ENCODE results near the gene MYL6B. TPM values are rescaled to one million over a fixed set of nuclear protein-coding genes. Genes with fewer than 3 reads are reported as not detected.
A peak's percentile ranks its signal among the peaks of the same experiment; 100 is the strongest.
"Not testable (repeated sequence)": the region's sequence is repeated elsewhere in the genome, so short reads cannot be mapped to it uniquely, and the experiment has no call there.

MYL6B gene
- total RNA-seq, 1 experiment from 2014 or later: 71.9 TPM

GRCh38 chr12:56117082-56117706, 35.2 kb upstream of the MYL6B start:
- peaks cover 54% of the 10 kb centered on the region for H3K36me3 ChIP-seq

GRCh38 chr12:56117778-56118687, 34.4 kb upstream of the MYL6B start, which contains the start of gene ZC3H10:
TSS of gene ZC3H10 (plus strand) at chr12:56118266. CDS start at chr12:56120563, 2,297 bp downstream.
- peak within 1 kb of the TSS; percentile 73 for H3K4me3 ChIP-seq
- peak within 1 kb of the TSS; percentile 83 for H3K27ac ChIP-seq
- peaks cover 20% of the 10 kb centered on the region for H3K4me1 ChIP-seq (replicated peaks)
- H3K36me3 ChIP-seq: peaks cover 48% of the 10 kb centered on the region
- no peaks in the 10 kb centered on the region for H3K9me3 ChIP-seq (replicated peaks)
- H3K27me3 ChIP-seq (replicated peaks): no peaks in the 10 kb centered on the region
- DNase-seq (ENCODE audit: low read depth in 1 of 2, low spot score in 2 of 2): peak; percentile 98 to 99

More at GRCh38 chr12:56117082-56117706, 35.2 kb upstream of the MYL6B start:
- Histone ChIP-seq H3K27ac (peak overlapping the region; percentile 83), H3K4me3 (peak overlapping the region; percentile 73), H3K4me1 (replicated peaks) (peaks cover 20% of the 10 kb centered on the region)
- DNase-seq (ENCODE audit: low read depth in 1 of 2, low spot score in 2 of 2); H3K27me3 ChIP-seq (replicated peaks); H3K9me3 ChIP-seq (replicated peaks): not testable (repeated sequence)

- no peaks in the 10 kb centered on the region for H3K27me3 ChIP-seq (replicated peaks)
- H3K4me1 ChIP-seq (replicated peaks): peaks cover 20% of the 10 kb centered on the region
- H3K4me3 ChIP-seq: peak overlapping the region; percentile 73
- H3K9me3 ChIP-seq (replicated peaks): no peaks in the 10 kb centered on the region
- peak overlapping the region; percentile 42 for H3K27ac ChIP-seq
- H3K36me3 ChIP-seq: peaks cover 42% of the 10 kb centered on the region
- no peak for DNase-seq (ENCODE audit: low read depth in 1 of 2, low spot score in 2 of 2)
Measured at GRCh38 chr12:56118688-56119357, 33.6 kb upstream of the MYL6B start.

- Histone ChIP-seq H3K36me3 (peaks cover 37% of the 10 kb centered on the region), H3K27ac (no peak overlapping the region), H3K4me1 (replicated peaks) (peaks cover 20% of the 10 kb centered on the region), H3K27me3 (replicated peaks) (no peaks in the 10 kb centered on the region), H3K4me3 (peak overlapping the region; percentile 73), H3K9me3 (replicated peaks) (no peaks in the 10 kb centered on the region)
- DNase-seq (ENCODE audit: low read depth in 1 of 2, low spot score in 2 of 2): peak; percentile 72 to 91
Measured at GRCh38 chr12:56119361-56119796, 33.0 kb upstream of the MYL6B start.

GRCh38 chr12:56120158-56120846, 32.1 kb upstream of the MYL6B start:
- peaks cover 20% of the 10 kb centered on the region for H3K4me1 ChIP-seq (replicated peaks)
- no peaks in the 10 kb centered on the region for H3K27me3 ChIP-seq (replicated peaks)
- no peak overlapping the region for H3K27ac ChIP-seq
- no peak overlapping the region for H3K4me3 ChIP-seq
- H3K36me3 ChIP-seq: peaks cover 33% of the 10 kb centered on the region
- DNase-seq (ENCODE audit: low read depth in 1 of 2, low spot score in 2 of 2): no peak
- no peaks in the 10 kb centered on the region for H3K9me3 ChIP-seq (replicated peaks)

- no peak for DNase-seq (ENCODE audit: low read depth in 1 of 2, low spot score in 2 of 2)
- H3K4me1 ChIP-seq (replicated peaks): peaks cover 26% of the 10 kb centered on the region
- no peaks in the 10 kb centered on the region for H3K9me3 ChIP-seq (replicated peaks)
- peaks cover 32% of the 10 kb centered on the region for H3K36me3 ChIP-seq
- H3K27ac ChIP-seq: no peak overlapping the region
- H3K27me3 ChIP-seq (replicated peaks): no peaks in the 10 kb centered on the region
- no peak overlapping the region for H3K4me3 ChIP-seq
Measured at GRCh38 chr12:56121204-56121870, 31.1 kb upstream of the MYL6B start.

- no peaks in the 10 kb centered on the region for H3K9me3 ChIP-seq (replicated peaks)
- no peak for DNase-seq (ENCODE audit: low read depth in 1 of 2, low spot score in 2 of 2)
- H3K36me3 ChIP-seq: peaks cover 21% of the 10 kb centered on the region
- no peak overlapping the region for H3K4me3 ChIP-seq
- no peaks in the 10 kb centered on the region for H3K27me3 ChIP-seq (replicated peaks)
- H3K4me1 ChIP-seq (replicated peaks): peaks cover 37% of the 10 kb centered on the region
- H3K27ac ChIP-seq: no peak overlapping the region
Measured at GRCh38 chr12:56122637-56123036, 29.8 kb upstream of the MYL6B start.

- no peak for DNase-seq (ENCODE audit: low read depth in 1 of 2, low spot score in 2 of 2)
- Histone ChIP-seq H3K9me3 (replicated peaks) (no peaks in the 10 kb centered on the region), H3K27me3 (replicated peaks) (no peaks in the 10 kb centered on the region)
Measured at GRCh38 chr12:56124133-56124532, 28.3 kb upstream of the MYL6B start.

GRCh38 chr12:56126732-56127239, 25.6 kb upstream of the MYL6B start:
- H3K27me3 ChIP-seq (replicated peaks): no peaks in the 10 kb centered on the region
- H3K4me3 ChIP-seq: no peak overlapping the region
- no peak for DNase-seq (ENCODE audit: low read depth in 1 of 2, low spot score in 2 of 2)
- peaks cover 19% of the 10 kb centered on the region for H3K4me1 ChIP-seq (replicated peaks)
- no peaks in the 10 kb centered on the region for H3K9me3 ChIP-seq (replicated peaks)
- H3K36me3 ChIP-seq: peaks cover 23% of the 10 kb centered on the region
- H3K27ac ChIP-seq: peak overlapping the region; percentile 54; the same call in 1 of the 2 replicates

More at GRCh38 chr12:56124133-56124532, 28.3 kb upstream of the MYL6B start:
- H3K4me1 ChIP-seq (replicated peaks): peaks cover 28% of the 10 kb centered on the region
- H3K36me3 ChIP-seq: peaks cover 19% of the 10 kb centered on the region
- H3K27ac ChIP-seq: no peak overlapping the region
- no peak overlapping the region for H3K4me3 ChIP-seq

- peak overlapping the region; percentile 54 for H3K27ac ChIP-seq
- no peaks in the 10 kb centered on the region for H3K27me3 ChIP-seq (replicated peaks)
- H3K4me1 ChIP-seq (replicated peaks): peaks cover 19% of the 10 kb centered on the region
- H3K9me3 ChIP-seq (replicated peaks): no peaks in the 10 kb centered on the region
- H3K36me3 ChIP-seq: peaks cover 30% of the 10 kb centered on the region
- peak overlapping the region; percentile 53 for H3K4me3 ChIP-seq
- DNase-seq (ENCODE audit: low read depth in 1 of 2, low spot score in 2 of 2): no peak
Measured at GRCh38 chr12:56127485-56127887, 24.9 kb upstream of the MYL6B start.

- peaks cover 19% of the 10 kb centered on the region for H3K4me1 ChIP-seq (replicated peaks)
- peaks cover 36% of the 10 kb centered on the region for H3K36me3 ChIP-seq
- H3K9me3 ChIP-seq (replicated peaks): no peaks in the 10 kb centered on the region
- H3K27me3 ChIP-seq (replicated peaks): no peaks in the 10 kb centered on the region
- H3K4me3 ChIP-seq: peak within 1 kb of the TSS; percentile 53
- peak; percentile 99 for DNase-seq (ENCODE audit: low read depth in 1 of 2, low spot score in 2 of 2)
- peak within 1 kb of the TSS; percentile 54 for H3K27ac ChIP-seq
Measured at GRCh38 chr12:56127888-56128669, 24.3 kb upstream of the MYL6B start, which contains the start of gene ESYT1. TSS of gene ESYT1 (plus strand) at chr12:56128267. CDS start at chr12:56128320, 53 bp downstream.
